ENCODE results near the gene GRK3. TPM values are rescaled to one million over a fixed set of nuclear protein-coding genes. Genes with fewer than 3 reads are reported as not detected.

GRK3 gene
- total and polyA plus RNA-seq, 7 donors, result 1.2 to 9.6 (median 7.2) TPM

GRCh38 chr22:25701056-25701780 lies 136.7 kb downstream of the GRK3 start:
- Histone ChIP-seq H3K4me1 (peaks cover 0 to 8% (median 3%) of the 10 kb centered on the region in 4 donors), H3K4me3 (no peak overlapping the region), H3K27me3 (no peaks in the 10 kb centered on the region), H3K36me3 (peaks cover 0 to 16% (median 3%) of the 10 kb centered on the region in 4 donors), H3K27ac (no peak overlapping the region), H3K9me3 (no peaks in the 10 kb centered on the region)
- intact Hi-C loops (cut with DNase I), result loop anchor here (5.0 kb wide), 1 partner anchor 254 kb away; no protein-coding TSS in a partner anchor
- no peak for DNase-seq
- TF ChIP-seq POLR2A (IDR thresholded peaks at IDR 0.05), result no peak
- no peak for TF ChIP-seq POLR2AphosphoS5 (IDR thresholded peaks at IDR 0.05)
- TF ChIP-seq EP300 (IDR thresholded peaks at IDR 0.05), result no peak
- TF ChIP-seq CTCF (IDR thresholded peaks at IDR 0.05), result no peak
- 76 to 82% methylated on average over 13 of the region's 13 CpGs for WGBS, 2 donors

- DNase-seq, result no peak
- peaks cover 0 to 6% (median 1%) of the 10 kb centered on the region in 4 donors for H3K4me1 ChIP-seq
- peaks cover 0 to 17% (median 3%) of the 10 kb centered on the region in 4 donors for H3K36me3 ChIP-seq
- no peaks in the 10 kb centered on the region for H3K9me3 ChIP-seq
- intact Hi-C loops (cut with DNase I), result loop anchor here (1.0 to 5.0 kb wide), 2 partner anchors 240 to 255 kb away; no protein-coding TSS in a partner anchor
- no peak overlapping the region for H3K27ac ChIP-seq
- peak in 3 of 4 experiments; percentile 8 to 42 (median 26) for TF ChIP-seq CTCF (IDR thresholded peaks at IDR 0.05)
- no peak for TF ChIP-seq EP300 (IDR thresholded peaks at IDR 0.05)
- no peak overlapping the region for H3K4me3 ChIP-seq
- H3K27me3 ChIP-seq, result no peaks in the 10 kb centered on the region
Observed at GRCh38 chr22:25702040-25702439, 137.6 kb downstream of the GRK3 start.

GRCh38 chr22:25702571-25703167 lies 138.2 kb downstream of the GRK3 start:
- H3K27ac ChIP-seq, result no peak overlapping the region
- TF ChIP-seq POLR2AphosphoS5 (IDR thresholded peaks at IDR 0.05), result no peak
- TF ChIP-seq CTCF (IDR thresholded peaks at IDR 0.05), result no peak
- TF ChIP-seq EP300 (IDR thresholded peaks at IDR 0.05), result no peak
- no peak for TF ChIP-seq POLR2A (IDR thresholded peaks at IDR 0.05)
- peaks cover 0 to 6% (median 0%) of the 10 kb centered on the region in 4 donors for H3K4me1 ChIP-seq
- 76 to 82% methylated on average over 7 of the region's 7 CpGs for WGBS, 2 donors
- no peaks in the 10 kb centered on the region for H3K9me3 ChIP-seq
- intact Hi-C loops (cut with DNase I), result loop anchor here (1.0 to 5.0 kb wide), 2 partner anchors 240 to 255 kb away; no protein-coding TSS in a partner anchor
- DNase-seq, result no peak
- no peaks in the 10 kb centered on the region for H3K27me3 ChIP-seq
- H3K4me3 ChIP-seq, result no peak overlapping the region
- peaks cover 0 to 23% (median 3%) of the 10 kb centered on the region in 4 donors for H3K36me3 ChIP-seq

GRCh38 chr22:25704701-25705100 lies 140.2 kb downstream of the GRK3 start:
- Histone ChIP-seq H3K9me3 (no peaks in the 10 kb centered on the region), H3K4me3 (no peak overlapping the region), H3K4me1 (peaks cover 0 to 6% (median 0%) of the 10 kb centered on the region in 4 donors), H3K27ac (no peak overlapping the region), H3K36me3 (peaks cover 0 to 25% (median 3%) of the 10 kb centered on the region in 4 donors), H3K27me3 (no peaks in the 10 kb centered on the region)
- WGBS, 2 donors, result 88 to 96% methylated on average over 2 of the region's 2 CpGs
- TF ChIP-seq EP300 (IDR thresholded peaks at IDR 0.05), result no peak
- TF ChIP-seq POLR2AphosphoS5 (IDR thresholded peaks at IDR 0.05), result no peak
- no peak for TF ChIP-seq POLR2A (IDR thresholded peaks at IDR 0.05)
- no peak for TF ChIP-seq CTCF (IDR thresholded peaks at IDR 0.05)
- DNase-seq, result no peak
- intact Hi-C loops (cut with DNase I), result loop anchor here (5.0 kb wide), 1 partner anchor 257 kb away; no protein-coding TSS in a partner anchor
